ENCODE results near the gene HEXIM2. TPM values are rescaled to one million over a fixed set of nuclear protein-coding genes. Genes with fewer than 3 reads are reported as not detected.

The HEXIM2 gene
- total and polyA plus RNA-seq, 10 donors = 4.0 to 10.4 (median 7.9) TPM

DNA sequence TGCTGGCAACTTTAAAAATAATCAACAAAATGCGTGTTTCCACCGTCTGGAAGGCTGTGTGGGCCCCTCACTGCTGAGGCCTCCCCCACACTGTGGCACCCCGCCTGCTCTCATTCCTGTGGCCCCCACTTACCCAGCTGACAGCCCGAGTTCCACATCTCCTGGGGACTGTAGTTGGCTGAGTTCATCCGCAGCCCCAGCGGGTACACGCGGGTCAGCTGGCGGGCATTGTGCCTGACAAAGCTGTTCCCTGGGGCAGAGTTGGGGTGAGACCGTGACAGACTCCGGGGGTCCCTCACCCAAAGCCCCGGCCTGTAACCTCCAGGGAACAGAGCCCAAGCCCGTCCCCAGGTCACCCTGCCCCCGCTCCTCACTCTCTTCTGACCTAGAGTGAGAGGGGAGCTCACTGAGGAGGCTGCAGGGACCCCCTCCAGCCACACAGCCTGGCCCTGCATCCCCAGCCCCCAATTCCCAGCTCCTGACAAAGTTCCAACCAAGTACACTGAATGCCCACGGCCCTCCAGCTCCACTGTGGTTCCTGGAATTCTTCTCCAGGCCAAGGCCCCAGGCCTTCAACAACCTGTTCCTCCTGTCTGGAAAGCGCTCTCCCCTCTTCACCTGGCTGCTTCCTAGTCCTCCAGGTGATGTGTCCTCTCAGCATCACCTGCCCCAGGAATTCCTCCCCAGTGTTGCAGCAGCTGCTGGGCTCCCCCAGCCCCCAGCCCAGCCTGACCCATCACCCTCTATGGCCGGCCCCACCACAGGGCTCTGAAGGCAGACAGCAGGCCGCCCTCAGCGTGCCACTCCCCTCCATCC, 47.4 kb upstream of the HEXIM2 start:
- 86 to 94% (median 89%) methylated on average over 14 to 19 of the region's 19 CpGs for WGBS, 5 donors
- intact Hi-C loops (cut with DNase I; ENCODE audit: low total_unique reads) = no loop called here
- Histone ChIP-seq H3K27me3 (replicated peaks in 1 of 7) (no peaks in the 10 kb centered on the region), H3K9me3 (no peaks in the 10 kb centered on the region), H3K27ac (no peak overlapping the region), H3K36me3 (peaks cover 0 to 6% (median 0%) of the 10 kb centered on the region in 6 donors), H3K4me3 (no peak overlapping the region), H3K4me1 (peaks cover 5 to 31% (median 15%) of the 10 kb centered on the region in 6 donors)
- TF ChIP-seq, protein P1, sequence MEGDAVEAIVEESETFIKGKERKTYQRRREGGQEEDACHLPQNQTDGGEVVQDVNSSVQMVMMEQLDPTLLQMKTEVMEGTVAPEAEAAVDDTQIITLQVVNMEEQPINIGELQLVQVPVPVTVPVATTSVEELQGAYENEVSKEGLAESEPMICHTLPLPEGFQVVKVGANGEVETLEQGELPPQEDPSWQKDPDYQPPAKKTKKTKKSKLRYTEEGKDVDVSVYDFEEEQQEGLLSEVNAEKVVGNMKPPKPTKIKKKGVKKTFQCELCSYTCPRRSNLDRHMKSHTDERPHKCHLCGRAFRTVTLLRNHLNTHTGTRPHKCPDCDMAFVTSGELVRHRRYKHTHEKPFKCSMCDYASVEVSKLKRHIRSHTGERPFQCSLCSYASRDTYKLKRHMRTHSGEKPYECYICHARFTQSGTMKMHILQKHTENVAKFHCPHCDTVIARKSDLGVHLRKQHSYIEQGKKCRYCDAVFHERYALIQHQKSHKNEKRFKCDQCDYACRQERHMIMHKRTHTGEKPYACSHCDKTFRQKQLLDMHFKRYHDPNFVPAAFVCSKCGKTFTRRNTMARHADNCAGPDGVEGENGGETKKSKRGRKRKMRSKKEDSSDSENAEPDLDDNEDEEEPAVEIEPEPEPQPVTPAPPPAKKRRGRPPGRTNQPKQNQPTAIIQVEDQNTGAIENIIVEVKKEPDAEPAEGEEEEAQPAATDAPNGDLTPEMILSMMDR (IDR thresholded peaks at IDR 0.05 in 8 of 11, conservative IDR thresholded peaks at IDR 0.05 in 3 of 11) = no peak
- TF ChIP-seq POLR2AphosphoS5 (IDR thresholded peaks at IDR 0.05) = no peak
- TF ChIP-seq POLR2A (IDR thresholded peaks at IDR 0.05) = no peak
- no peak for DNase-seq

DNA sequence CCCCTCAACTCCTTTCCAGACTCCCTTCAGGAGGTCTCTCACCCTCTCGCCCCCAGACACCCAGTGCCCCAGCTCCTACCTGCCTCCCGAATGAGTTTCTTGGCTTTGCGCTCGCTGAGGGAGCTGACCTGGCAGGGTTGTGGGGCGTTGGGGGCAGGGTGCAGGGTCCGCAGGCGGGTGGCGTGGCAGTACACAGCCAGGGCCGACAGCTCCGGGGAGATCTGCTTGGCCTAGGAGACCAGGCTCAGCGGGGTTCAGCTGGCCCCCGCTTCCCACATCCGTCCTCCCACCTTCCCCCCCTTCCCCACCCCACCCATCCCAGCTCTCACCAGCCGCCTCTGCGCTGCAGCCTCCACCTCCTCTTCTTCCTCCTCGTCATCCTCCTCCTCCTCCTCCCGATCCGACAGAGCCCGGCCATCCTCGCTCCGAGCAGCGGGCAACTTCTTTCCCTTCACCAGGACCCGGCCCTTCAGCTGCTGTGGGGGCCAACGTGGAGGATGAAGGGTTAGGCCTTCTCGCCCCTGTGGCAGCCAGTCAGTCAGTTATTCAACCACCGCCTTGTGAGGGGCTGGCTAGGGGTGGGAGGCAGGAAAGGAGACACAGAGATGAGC, 46.6 kb upstream of the HEXIM2 start:
- TF ChIP-seq POLR2A (IDR thresholded peaks at IDR 0.05) (no peak), POLR2AphosphoS5 (IDR thresholded peaks at IDR 0.05) (no peak)
- TF ChIP-seq, protein P1 (IDR thresholded peaks at IDR 0.05 in 8 of 11, conservative IDR thresholded peaks at IDR 0.05 in 3 of 11) = no peak
- intact Hi-C loops (cut with DNase I; ENCODE audit: low total_unique reads) = no loop called here
- WGBS, 5 donors = 88 to 94% (median 91%) methylated on average over 26 of the region's 26 CpGs

DNA sequence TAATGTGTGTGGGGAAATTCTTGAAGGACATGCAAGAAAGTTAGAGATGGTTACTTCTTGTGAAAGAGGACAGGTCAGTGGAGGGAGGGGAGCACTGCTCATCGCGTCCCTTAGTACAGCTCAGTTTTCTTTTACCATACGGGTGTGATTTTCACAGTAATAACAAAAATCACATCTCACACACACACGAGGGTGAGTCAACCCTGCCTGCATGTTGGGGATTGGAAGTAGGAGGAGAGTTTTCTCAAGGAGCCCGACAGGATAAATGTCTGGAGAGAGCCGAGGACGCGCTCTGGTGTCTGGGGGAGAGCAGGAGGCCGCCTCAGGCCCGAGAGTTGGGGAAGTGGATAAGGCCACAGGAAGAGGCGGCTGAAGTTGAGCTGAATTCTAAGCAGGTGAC, 45.8 kb upstream of the HEXIM2 start:
- peaks cover 0 to 8% (median 2%) of the 10 kb centered on the region in 7 donors for H3K27me3 ChIP-seq (replicated peaks in 1 of 7)
- H3K9me3 ChIP-seq = no peaks in the 10 kb centered on the region
- intact Hi-C loops (cut with DNase I; ENCODE audit: low total_unique reads) = no loop called here
- peaks cover 5 to 18% (median 11%) of the 10 kb centered on the region in 6 donors for H3K4me1 ChIP-seq
- no peak overlapping the region for H3K27ac ChIP-seq
- 57 to 73% (median 72%) methylated on average over 11 of the region's 11 CpGs for WGBS, 5 donors
- no peak for TF ChIP-seq POLR2AphosphoS5 (IDR thresholded peaks at IDR 0.05)
- no peak for TF ChIP-seq POLR2A (IDR thresholded peaks at IDR 0.05)
- TF ChIP-seq, protein P1 (IDR thresholded peaks at IDR 0.05 in 8 of 11, conservative IDR thresholded peaks at IDR 0.05 in 3 of 11) = no peak
- no peak overlapping the region for H3K4me3 ChIP-seq
- DNase-seq = no peak
- peaks cover 0 to 3% (median 0%) of the 10 kb centered on the region in 6 donors for H3K36me3 ChIP-seq

More for the DNA sequence above, 46.6 kb upstream of the HEXIM2 start:
- H3K4me1 ChIP-seq = peaks cover 5 to 25% (median 15%) of the 10 kb centered on the region in 6 donors
- H3K27me3 ChIP-seq (replicated peaks in 1 of 7) = peaks cover 0 to under 1% (median 0%) of the 10 kb centered on the region in 7 donors
- no peak overlapping the region for H3K4me3 ChIP-seq
- peaks cover 0 to 3% (median 0%) of the 10 kb centered on the region in 6 donors for H3K36me3 ChIP-seq
- no peak overlapping the region for H3K27ac ChIP-seq
- no peak for DNase-seq
- H3K9me3 ChIP-seq = no peaks in the 10 kb centered on the region
